GM18861 (cell line): ENCODE measurements around the gene NMU.
"Not testable (repeated sequence)": the region's sequence is repeated elsewhere in the genome, so short reads cannot be mapped to it uniquely, and the experiment has no call there.

ENCODE experiments used
- ATAC-seq: cut with Tn5 transposase; IDR thresholded peaks from one replicate; pipeline ENCODE4 v1.9.1; 2021; ENCODE audit not compliant: unreplicated experiment

NMU gene, protein sequence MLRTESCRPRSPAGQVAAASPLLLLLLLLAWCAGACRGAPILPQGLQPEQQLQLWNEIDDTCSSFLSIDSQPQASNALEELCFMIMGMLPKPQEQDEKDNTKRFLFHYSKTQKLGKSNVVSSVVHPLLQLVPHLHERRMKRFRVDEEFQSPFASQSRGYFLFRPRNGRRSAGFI

DNA sequence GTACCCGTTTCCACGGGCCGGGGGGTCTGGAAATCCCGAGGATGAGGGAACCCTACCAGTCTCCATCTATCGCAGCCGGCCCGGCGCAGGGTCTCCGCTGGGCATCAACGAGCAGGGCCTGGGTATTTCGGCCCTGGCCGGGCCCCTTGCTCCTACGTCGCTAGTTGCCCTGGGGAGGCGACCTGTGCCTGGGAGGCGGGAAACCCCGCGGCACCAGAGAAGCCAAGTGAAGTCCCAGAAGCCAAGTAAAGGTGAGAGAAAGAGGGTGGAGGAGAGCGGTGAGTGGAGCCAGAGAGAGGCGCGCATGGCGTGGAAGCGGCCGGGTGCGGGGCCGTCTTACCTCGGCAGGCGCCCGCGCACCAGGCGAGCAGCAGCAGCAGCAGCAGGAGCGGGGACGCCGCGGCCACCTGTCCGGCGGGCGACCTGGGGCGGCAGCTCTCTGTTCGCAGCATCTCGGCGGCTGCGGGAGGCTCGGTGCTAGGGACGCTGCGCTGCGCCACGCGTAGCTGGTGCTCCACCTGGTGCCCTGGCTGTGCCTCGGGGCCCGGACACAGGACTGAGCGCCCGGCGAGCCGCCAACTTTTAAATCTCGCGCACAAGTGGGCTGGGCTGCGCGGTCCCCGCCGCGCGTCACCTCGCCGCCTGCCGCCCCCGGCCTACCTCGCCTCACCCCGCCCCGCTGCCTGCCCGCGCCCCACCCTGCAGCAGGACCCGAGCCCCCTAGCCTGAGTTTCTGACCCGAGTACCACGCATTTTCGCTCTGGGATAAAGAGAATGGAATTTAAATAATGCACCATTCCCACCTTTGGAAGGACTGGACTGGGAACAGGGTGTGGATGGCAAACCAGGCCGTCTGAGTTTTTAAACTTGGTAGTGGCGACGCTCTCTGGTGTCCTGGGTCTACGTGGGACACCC lies at the start of gene NMU:
TSS of gene NMU (minus strand) at position 558 of the 915 bp plus-strand sequence. CDS start at position 452, 106 bp downstream.
- peak; percentile 76 for ATAC-seq

DNA sequence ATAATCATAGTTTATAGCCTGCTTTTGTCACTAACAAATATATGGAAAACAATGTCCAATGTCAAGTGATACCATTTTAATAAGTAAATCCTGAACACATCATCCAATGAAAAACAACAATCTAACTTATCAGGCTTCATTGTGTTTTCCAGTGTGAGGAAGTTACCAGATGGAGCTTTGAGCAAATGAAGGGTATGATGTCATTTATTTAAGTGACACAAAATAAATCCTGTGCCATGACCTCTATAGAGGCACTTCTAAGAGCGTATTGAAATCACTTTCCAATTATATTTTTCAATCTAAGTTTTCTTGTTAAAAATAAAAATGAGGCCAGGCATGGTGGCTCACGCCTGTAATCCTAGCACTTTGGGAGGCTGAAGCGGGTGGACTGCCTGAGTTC lies 48.2 kb upstream of the NMU start:
- no peak for ATAC-seq

DNA sequence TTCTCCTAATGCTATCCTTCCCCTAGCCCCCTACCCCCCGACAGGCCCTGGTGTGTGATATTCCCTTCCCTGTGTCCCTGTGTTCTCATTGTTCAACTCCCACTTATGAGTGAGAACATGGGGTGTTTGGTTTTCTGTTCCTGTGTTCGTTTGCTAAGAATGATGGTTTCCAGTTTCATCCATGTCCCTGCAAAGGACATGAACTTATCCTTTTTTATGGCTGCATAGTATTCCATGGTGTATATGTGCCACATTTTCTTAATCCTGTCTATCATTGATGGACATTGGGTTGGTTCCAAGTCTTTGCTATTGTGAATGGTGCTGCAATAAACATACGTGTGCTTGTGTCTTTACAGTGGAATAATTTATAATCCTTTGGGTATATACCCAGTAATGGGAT lies 46.7 kb upstream of the NMU start:
- not testable (repeated sequence) for ATAC-seq

DNA sequence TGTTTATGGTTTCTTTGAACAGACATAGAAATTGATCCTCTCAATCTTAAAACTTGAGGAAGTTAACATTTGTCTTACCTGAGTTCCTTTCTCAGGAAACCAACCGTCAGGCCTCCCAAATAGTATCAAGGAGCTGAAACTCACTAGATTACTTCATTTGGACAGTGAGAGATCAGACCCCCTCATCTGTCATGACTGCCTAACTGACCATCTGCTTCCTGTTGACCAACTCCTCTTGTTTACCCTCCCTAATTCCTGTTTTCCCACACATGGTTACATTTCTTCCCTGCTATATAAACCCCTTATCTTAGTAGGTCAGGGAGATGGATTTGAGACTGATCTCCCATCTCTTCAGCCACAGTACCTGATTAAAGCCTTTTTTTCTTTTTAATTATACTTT lies 46.2 kb upstream of the NMU start:
- no peak for ATAC-seq

DNA sequence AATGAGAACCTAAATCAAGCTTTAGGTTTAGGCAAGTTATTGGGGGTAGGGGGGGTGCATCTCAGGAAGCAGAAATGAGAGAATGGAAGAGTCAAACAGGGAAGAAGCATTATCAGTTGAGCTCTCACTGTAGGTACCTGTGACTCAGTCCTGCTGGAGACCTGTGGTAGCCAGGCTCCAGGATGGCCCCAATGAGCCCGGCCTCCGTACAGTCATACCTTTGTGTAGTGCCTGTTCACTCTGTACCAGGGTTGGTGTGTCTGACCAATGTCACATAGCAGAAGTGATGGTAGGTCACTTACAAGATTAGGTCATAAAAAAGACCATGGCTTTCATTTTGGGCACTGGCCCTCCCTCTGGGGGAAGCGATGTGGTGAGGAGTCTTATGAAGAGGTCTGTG lies 45.3 kb upstream of the NMU start:
- no peak for ATAC-seq

DNA sequence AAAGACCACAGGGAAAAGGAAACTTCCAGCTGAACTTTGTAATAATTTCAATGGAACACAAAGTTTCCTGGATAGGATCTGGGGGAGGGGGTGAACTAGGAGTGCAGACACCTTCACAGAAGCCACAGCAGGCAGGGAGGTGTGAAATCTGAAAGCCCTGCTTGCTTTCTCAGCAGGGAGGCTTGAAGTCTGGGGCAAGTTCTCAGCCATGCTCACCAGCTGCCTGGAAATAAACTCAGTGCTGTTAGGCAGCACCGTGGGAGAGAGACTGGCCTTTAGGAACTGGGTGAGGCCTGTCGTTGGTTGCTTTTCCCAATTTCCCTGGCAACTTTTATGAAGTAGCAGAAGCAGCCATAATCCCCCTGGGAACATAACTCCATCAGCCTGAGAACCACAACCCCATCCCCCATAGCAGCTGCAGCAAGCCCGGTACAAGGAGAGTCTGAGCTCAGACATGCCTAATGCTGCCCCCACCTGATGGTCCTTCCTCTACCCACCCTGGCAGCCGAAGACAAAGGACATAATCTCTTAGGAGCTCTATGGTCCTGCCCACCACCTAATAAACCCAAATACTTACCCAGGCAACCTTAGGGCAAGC lies 39.2 kb upstream of the NMU start:
- no peak for ATAC-seq

DNA sequence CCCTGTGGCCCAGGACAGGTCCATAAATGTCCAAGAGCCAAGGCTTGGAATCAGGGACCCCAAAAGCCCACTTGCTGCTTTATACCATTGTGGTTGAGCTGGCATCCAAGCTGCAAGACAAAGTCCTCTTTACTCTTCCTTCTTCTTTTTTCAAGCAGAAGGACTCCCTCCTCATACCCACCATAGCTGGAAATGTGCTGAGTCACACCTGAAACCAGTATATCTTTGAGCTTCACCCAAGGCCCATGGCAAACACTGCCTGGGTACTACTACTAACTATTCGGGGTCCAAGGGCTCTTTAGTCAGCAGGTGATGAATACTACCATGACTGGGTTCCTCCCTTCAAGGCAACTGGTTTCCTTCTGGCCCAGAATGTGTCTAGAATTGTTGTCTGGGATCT lies 37.3 kb upstream of the NMU start:
- no peak for ATAC-seq

DNA sequence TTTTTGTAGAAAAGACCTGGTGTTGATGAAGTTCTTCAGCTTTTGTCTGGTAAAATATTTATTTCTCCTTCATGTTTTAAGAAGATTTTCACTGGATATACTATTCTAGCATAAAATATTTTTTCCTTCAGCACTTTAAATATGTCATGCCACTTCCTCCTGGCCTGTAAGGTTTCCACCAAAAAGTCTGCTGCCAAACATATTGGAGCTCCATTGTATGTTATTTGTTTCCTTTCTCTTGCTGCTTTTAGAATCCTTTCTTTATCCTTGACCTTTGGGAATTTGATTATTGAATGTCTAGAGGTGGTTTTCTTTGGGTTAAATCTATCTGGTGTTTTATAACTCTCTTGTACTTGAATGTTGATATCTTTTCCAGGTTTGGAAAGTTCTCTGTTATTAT lies 35.6 kb upstream of the NMU start:
- ATAC-seq = no peak

DNA sequence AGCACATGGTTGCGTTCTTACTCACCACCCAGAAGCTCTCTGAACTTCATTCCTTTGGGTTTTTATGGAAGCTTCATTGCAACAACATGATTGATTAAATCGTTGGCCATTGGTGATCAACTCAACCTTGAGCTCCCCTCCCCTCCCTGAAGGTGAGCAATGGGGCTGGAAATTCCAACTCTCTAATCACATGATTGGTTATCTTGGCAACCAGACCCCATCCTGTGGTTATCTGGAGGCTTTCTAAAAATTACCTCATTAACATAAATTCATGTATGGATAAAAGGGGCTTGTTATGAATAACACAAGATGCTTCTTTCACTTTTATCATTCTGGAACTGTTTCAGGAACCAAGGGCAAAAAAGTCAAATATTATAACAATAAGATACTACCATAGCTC lies 34.6 kb upstream of the NMU start:
- ATAC-seq = no peak

DNA sequence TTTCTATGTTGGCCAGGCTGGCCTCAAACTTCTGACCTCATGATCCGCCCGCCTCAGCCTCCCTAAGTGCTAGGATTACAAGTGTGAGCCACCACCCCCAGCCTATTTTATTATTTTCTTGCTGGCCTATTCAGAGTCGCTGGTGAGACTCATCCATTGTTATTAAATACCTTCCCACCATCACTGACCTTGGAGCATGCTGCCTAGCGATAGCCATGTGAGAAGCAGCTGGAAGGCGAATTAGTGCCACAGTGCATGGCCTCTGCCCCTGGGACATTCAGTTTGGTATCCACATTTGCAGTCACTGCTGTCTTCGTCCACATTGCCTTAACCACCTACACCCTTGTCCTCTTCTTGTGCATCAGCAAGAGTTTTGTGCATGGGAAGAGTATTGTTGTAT lies 32.4 kb upstream of the NMU start:
- no peak for ATAC-seq

DNA sequence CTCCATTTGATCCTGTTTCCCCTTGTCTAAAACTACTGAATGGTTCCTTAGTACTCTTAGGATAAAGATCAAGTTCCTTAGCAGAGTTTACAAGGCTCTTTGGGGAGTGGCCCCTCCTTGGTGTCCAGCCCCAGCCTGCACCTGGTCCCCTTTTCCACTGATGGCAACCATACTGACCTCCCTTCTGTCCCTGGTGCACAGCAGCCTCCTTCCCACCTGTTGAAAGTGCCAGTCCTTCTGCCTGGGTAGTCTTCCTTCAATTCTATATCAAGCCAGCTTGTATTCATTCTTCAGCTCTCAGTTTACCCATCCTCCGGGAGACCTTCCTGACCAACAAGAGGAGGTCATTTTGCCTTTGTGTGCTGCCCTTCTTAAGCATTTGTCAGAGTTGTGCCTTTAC lies 30.4 kb upstream of the NMU start:
- ATAC-seq = no peak

DNA sequence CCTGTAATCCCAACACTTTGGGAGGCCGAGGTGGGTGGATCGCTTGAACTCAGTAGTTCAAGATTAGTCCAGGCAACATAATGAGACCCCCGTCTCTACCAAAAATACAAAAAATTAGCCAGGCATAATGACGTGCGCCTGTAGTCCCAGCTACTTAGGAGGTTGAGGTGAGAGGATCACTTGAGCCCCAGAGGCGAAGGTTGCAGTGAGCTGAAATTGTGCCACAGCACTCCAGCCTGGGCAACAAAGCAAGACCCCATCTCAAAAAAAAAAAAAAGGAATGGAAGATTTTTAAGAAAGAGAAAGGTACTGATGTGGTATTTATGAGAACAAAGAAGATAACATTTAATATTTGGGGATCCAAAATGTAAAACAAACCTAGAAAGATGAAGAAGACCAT lies 27.0 kb upstream of the NMU start:
- no peak for ATAC-seq

DNA sequence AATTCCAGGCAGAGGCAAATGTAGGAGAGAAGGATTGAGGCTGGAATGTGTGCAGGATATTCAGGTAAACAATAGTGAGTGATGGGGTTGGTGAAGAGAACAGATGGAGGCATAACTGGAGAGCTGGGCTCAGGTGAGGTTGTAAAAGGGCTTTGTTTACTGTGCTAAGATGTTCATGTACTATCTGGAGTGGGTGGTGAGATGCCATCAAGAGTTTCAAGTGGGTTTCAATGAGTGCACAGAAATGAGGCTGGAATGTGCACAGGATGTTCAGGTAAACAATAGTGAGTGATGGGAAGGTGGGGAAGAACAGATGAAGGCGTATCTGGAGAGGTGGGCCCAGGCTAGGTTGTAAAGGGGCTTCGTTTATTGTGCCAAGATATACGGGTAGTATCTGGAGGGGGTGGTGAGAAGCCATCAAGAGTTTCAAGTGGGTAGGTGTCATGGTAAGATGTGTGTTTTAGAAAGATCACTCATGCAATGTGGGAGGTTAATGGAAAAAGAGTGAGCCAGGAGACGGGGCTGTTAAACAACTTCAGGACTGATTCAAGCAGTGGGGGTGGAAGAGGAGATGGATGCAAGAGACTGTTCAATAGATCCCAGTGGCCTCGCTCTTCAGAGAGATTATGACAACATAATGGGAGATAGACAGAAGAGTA lies 25.4 kb upstream of the NMU start:
- no peak for ATAC-seq

DNA sequence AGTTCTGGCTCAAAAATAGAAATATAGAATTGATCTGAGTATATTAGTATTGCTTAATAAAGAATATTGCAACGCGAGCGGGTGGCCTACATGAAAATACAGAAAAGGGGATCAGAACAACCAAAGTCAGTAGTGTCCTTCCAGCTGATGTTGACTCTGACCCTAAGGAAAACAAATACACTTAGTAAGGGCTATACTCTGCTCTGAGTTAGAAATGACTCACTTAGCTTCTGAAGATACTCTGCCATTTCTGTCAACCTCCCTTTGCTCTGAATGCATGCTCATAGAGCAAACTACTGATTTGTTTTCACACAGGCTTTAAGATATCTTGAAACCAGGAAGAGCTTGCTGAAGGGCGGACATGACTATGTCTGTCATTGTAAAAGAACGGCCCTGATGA lies 22.6 kb upstream of the NMU start:
- ATAC-seq = no peak

DNA sequence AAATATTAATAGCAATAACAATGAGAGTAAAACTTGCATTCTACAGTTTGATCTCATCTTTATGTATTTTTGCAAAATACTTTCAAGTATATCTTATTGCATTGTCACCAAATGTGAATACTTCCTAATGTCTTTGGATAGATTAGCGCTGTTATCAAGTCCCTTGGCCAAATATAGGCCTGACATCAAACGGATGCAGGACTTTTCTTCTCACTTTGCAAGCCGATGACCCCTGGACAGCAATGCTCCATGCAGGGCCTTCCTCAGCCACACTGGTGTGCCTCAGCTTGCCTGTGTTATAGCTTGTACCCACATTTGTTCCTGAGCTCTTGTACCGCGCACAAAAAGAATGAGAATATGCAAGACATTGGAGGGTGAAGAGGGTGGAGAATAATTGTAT lies 18.0 kb upstream of the NMU start:
- ATAC-seq = no peak

DNA sequence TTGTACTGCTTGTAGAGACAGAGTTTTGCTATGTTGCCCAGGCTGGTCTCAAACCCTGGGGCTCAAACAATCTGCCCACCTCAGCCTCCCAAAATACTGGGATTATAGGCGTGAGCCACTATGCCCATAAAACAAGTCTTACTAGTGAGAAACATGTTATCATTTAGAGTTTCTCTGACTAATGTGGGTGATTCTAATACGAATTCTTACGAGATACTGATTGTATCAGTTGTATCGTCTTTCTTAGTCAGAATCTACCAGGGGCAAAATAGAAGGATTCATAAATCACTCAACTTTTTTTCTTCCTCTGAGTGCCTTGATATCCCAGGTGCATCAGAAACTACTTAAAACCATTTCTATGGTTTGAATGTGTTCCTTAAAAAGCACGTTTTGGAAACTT lies 14.4 kb upstream of the NMU start:
- no peak for ATAC-seq

DNA sequence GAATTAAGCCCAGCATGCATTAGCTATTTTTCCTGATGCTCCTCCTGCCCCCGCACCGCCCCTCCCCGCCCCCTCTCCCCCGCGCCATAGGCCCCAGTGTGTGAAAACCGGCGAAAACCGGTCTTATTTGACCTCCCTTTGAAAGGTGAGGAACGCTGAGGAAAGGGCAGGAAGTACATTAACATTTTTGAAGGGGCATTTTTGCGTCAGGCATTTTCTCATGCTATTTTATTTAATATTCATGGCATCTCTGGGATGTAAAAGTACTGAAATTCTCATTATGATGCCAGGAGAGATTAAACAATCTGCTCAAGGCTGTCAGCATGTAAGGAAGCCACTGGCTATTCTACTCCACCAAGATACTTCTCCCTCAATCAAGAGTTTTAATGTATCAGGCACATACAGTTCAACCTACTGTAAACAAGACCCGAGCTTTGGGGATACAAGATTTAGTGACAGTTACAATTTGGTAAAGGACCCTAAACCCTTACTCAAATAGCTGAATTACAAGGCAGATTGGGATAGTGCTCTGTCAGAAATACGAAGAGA lies 1.2 kb upstream of the NMU start:
- ATAC-seq = no peak

DNA sequence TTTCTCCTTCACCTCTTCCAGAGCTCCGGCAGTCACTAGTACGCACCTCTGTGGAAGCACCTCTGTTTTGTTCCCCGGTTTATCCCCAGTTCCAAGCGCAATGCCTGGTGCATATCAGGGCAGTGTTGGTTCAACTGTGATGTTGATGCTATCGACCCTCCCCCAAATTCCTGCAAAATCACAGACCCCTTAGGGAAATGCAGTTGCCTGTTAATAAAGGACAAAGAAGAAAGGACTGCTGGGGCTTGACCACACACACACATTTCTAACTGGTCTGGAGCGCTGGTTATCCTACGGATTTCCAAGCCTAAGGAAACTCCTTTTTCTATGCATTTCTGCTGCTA lies 530 bp upstream of the NMU start:
- ATAC-seq = no peak

DNA sequence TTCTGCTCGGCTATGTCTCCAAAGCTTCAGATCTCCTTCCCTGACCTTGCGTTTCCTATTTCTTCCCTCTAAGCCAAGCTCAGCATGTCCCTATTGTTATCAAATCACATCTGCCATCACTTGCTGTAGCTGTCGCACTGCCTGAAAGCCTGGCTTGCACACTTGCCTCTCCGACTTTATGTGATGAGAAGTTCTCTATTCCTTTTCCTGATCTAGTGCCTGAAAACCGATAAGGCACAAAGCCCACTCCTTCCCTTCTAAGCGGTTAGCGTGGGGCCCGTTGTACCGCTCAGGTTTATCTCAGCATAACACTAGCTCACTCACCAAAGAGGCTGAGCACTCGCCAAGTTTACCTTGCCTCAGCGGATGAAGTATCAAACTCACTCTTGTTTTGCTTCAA lies 816 bp downstream of the NMU start:
- ATAC-seq = no peak

DNA sequence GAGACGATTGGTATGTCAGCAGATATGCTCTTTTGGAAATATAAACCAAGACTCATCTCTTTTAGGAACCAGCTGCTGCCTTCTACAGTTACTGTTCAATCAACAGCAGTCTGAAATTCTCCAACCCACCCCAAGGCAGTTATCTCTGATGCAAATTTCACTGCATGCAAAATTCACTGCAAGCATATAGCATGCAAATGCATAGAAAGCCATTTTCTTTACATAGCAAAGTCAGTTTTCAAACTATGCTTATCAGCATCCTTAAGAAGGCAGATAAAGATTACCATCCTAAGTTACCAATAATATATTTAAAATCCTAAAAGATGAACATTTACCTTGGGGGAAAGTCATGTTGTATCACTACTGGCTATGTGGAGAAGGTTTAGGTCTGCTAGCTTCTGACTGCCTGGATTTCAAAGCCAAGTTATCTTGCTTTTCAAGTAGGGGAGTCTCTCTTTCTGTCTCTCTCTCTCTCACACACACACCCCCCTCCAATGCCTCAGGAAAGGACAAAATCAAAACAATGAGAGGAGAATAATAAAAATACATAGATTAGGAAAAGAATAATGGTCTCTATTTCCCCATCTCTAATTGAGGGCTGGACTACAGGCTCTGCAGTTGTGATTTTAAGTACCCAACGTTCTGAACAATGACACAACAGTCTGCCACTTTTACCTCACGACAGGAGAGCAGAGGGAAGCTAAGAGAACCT lies 1.5 kb downstream of the NMU start:
- no peak for ATAC-seq

DNA sequence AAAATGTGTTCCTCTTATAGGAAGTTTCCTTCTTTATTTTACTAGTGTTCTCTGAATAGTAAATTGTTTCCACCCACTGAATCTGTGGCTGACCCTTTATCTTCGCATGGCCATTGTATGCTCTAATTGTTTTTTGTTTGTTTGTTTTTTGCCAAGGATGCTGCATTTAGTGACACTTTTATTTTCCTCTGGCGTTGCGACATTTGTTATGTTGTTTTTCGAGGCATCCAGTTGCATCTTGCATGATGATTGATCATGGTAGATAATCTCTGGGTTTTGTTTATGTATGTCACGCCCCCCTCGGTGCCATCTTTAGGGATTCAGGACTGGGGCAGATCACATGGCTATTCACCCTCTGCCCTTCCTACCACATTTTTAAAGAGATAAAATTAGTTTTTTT lies 2.2 kb downstream of the NMU start:
- no peak for ATAC-seq
